Measurements from ENCODE around the gene LEAP2.

GRCh38 chr5:132854301-132854700 lies 19.2 kb upstream of the LEAP2 start:
- TF ChIP-seq, protein P1, sequence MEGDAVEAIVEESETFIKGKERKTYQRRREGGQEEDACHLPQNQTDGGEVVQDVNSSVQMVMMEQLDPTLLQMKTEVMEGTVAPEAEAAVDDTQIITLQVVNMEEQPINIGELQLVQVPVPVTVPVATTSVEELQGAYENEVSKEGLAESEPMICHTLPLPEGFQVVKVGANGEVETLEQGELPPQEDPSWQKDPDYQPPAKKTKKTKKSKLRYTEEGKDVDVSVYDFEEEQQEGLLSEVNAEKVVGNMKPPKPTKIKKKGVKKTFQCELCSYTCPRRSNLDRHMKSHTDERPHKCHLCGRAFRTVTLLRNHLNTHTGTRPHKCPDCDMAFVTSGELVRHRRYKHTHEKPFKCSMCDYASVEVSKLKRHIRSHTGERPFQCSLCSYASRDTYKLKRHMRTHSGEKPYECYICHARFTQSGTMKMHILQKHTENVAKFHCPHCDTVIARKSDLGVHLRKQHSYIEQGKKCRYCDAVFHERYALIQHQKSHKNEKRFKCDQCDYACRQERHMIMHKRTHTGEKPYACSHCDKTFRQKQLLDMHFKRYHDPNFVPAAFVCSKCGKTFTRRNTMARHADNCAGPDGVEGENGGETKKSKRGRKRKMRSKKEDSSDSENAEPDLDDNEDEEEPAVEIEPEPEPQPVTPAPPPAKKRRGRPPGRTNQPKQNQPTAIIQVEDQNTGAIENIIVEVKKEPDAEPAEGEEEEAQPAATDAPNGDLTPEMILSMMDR (IDR thresholded peaks at IDR 0.05; ENCODE audit: poor library complexity, severe bottlenecking), result no peak
- TF ChIP-seq POLR2AphosphoS5 (IDR thresholded peaks at IDR 0.05), result no peak
